ENCODE results near the gene CCR5AS.

DNA sequence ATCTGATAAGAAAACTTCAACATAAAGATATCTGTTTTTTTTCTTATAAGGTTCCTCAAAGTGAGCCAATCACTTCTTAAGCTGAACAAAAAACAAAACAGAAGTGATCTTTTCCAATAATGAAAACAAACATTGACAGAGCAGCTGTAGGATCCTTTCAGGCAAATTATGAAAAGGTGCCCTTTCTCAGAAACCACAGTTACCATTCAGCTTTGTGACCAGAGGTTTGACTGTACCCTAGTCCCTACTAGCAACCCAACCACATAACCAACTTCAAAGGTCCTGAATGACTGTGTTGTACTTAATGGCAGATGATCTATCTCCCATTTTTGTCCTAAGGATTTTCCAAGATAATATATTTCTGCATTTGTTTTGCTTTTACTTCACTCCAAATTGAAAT lies 92.3 kb downstream of the CCR5AS start:
- TF ChIP-seq, protein P1, sequence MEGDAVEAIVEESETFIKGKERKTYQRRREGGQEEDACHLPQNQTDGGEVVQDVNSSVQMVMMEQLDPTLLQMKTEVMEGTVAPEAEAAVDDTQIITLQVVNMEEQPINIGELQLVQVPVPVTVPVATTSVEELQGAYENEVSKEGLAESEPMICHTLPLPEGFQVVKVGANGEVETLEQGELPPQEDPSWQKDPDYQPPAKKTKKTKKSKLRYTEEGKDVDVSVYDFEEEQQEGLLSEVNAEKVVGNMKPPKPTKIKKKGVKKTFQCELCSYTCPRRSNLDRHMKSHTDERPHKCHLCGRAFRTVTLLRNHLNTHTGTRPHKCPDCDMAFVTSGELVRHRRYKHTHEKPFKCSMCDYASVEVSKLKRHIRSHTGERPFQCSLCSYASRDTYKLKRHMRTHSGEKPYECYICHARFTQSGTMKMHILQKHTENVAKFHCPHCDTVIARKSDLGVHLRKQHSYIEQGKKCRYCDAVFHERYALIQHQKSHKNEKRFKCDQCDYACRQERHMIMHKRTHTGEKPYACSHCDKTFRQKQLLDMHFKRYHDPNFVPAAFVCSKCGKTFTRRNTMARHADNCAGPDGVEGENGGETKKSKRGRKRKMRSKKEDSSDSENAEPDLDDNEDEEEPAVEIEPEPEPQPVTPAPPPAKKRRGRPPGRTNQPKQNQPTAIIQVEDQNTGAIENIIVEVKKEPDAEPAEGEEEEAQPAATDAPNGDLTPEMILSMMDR (conservative IDR thresholded peaks at IDR 0.05 in 1 of 2, IDR thresholded peaks at IDR 0.05 in 1 of 2; ENCODE audit: low read depth in 1 of 2, low read length in 2 of 2) = no peak
- TF ChIP-seq EZH2 (IDR thresholded peaks at IDR 0.05; ENCODE audit: low read length, missing control alignments) = no peak
